Measurements from ENCODE around the gene DND1.
"Not testable (repeated sequence)": the region's sequence is repeated elsewhere in the genome, so short reads cannot be mapped to it uniquely, and the experiment has no call there.

DND1 gene

DNA sequence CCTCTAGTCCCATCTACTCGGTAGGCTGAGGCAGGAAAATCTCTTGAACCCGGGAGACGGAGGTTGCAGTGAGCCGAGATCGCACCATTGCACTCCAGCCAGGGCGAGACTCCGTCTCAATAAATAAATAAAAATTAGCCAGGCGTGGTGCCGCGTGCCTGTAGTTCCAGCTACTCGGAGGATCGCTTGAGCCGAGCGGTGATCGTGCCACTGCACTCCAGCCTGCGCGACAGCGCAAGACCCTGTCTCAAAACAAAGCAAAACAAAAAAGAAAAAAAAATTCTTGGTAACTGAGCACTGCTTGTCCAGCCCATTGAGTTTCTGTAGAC is 9.4 kb downstream of the DND1 start:
- Histone ChIP-seq H3K36me3 (peaks cover 54% of the 10 kb centered on the region), H3K4me3 (ENCODE audit: low read depth in 1 of 2, low read length in 1 of 2) (peak overlapping the region; percentile 92 to 97), H3K27me3 (no peaks in the 10 kb centered on the region), H3K4me1 (ENCODE audit: control insufficient read depth in 1 of 2, insufficient read depth in 1 of 2, low read depth in 1 of 2, low read length in 1 of 2) (peaks cover 26 to 27% of the 10 kb centered on the region in 2 experiments), H3K27ac (peak overlapping the region; percentile 96), H3K9me3 (no peaks in the 10 kb centered on the region)
- TF ChIP-seq CTCF (IDR thresholded peaks at IDR 0.05) = no peak

DNA sequence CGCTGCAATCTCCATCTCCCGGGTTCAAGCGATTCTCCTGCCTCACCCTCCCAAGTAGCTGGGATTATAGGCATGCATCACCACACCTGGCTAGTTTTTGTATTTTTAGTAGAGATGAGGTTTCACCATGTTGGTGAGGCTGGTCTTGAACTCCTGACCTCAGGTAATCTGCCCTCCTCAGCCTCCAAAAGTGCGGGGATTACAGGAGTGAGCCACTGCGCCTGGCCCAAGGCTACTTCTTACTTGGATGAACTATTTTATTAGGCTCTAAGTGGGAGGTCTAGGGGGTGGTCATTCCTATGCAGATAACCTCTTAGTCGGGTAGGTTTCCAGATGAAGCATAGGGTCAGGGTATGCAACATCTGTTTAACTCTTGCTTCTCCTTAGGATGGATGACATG is 13.0 kb downstream of the DND1 start:
- not testable (repeated sequence) for H3K27me3 ChIP-seq; H3K4me3 ChIP-seq (ENCODE audit: low read depth in 1 of 2, low read length in 1 of 2); H3K27ac ChIP-seq

GRCh38 chr5:140658870-140659269 is 14.5 kb downstream of the DND1 start:
- Histone ChIP-seq H3K36me3 (peaks cover 94% of the 10 kb centered on the region), H3K4me1 (ENCODE audit: control insufficient read depth in 1 of 2, insufficient read depth in 1 of 2, low read depth in 1 of 2, low read length in 1 of 2) (peaks cover 9 to 12% of the 10 kb centered on the region in 2 experiments), H3K27me3 (no peaks in the 10 kb centered on the region), H3K27ac (no peak overlapping the region), H3K4me3 (ENCODE audit: low read depth in 1 of 2, low read length in 1 of 2) (no peak overlapping the region), H3K9me3 (no peaks in the 10 kb centered on the region)
- no peak for TF ChIP-seq CTCF (IDR thresholded peaks at IDR 0.05)

More for the DNA sequence above, 13.0 kb downstream of the DND1 start:
- not testable (repeated sequence) for H3K9me3 ChIP-seq
- H3K4me1 ChIP-seq (ENCODE audit: control insufficient read depth in 1 of 2, insufficient read depth in 1 of 2, low read depth in 1 of 2, low read length in 1 of 2) = peaks cover 15% of the 10 kb centered on the region in 2 experiments
- peaks cover 79% of the 10 kb centered on the region for H3K36me3 ChIP-seq

DNA sequence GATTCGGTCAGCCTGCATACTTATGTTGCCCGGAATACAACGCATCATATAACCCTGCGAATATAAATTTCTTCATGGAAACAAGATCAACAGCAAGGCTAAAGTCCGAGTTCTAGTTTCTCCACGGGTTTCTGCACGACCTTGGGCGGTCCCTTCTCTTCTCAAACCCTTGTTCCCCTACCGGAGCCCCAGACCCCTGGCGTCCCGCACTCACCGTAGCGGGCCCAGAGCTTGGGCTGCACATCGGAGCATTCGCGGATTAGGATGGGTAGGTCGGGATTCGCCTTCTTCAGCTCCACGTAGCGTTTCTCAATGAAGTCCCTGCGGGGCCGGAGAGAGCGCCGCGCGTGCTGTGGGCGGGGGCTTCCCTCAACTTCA is 26.3 kb downstream of the DND1 start:
- TF ChIP-seq CTCF (IDR thresholded peaks at IDR 0.05) = no peak
- H3K4me1 ChIP-seq (ENCODE audit: control insufficient read depth in 1 of 2, insufficient read depth in 1 of 2, low read depth in 1 of 2, low read length in 1 of 2) = peaks cover 21 to 22% of the 10 kb centered on the region in 2 experiments
- peaks cover 66% of the 10 kb centered on the region for H3K36me3 ChIP-seq
- H3K27ac ChIP-seq = peak overlapping the region; percentile 91
- H3K4me3 ChIP-seq (ENCODE audit: low read depth in 1 of 2, low read length in 1 of 2) = peak overlapping the region; percentile 82 to 97
- no peaks in the 10 kb centered on the region for H3K27me3 ChIP-seq
- H3K9me3 ChIP-seq = no peaks in the 10 kb centered on the region

GRCh38 chr5:140642718-140643117 is 30.7 kb downstream of the DND1 start:
- Histone ChIP-seq H3K4me3 (ENCODE audit: low read depth in 1 of 2, low read length in 1 of 2) (no peak overlapping the region), H3K36me3 (peaks cover 45% of the 10 kb centered on the region), H3K27me3 (no peaks in the 10 kb centered on the region), H3K9me3 (no peaks in the 10 kb centered on the region), H3K27ac (no peak overlapping the region), H3K4me1 (ENCODE audit: control insufficient read depth in 1 of 2, insufficient read depth in 1 of 2, low read depth in 1 of 2, low read length in 1 of 2) (peaks cover 36 to 38% of the 10 kb centered on the region in 2 experiments)
- no peak for TF ChIP-seq CTCF (IDR thresholded peaks at IDR 0.05)

DNA sequence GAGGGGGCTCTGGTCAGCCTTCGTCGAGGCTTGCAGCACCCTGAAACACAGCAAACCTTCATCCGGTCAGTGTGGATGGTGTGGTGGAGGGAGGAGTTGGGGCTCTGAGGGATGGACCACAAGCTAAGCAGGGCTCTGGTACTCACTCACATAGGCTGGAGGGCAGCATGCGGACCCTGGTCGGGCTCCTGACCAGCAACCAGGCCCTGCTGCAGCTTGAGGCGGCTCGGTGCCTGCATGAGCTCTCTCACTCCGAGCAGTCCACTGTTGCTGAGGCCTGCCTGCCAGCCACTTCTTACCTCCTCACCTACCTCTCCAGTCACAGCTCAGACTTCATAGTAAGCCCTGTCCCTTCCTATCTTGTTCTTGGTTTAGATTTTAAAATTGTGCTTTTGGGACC is 31.7 kb downstream of the DND1 start:
- TF ChIP-seq CTCF (IDR thresholded peaks at IDR 0.05) = no peak
- no peak overlapping the region for H3K27ac ChIP-seq
- H3K9me3 ChIP-seq = no peaks in the 10 kb centered on the region
- H3K4me3 ChIP-seq (ENCODE audit: low read depth in 1 of 2, low read length in 1 of 2) = no peak overlapping the region
- no peaks in the 10 kb centered on the region for H3K27me3 ChIP-seq
- H3K36me3 ChIP-seq = peaks cover 45% of the 10 kb centered on the region
- peaks cover 41 to 44% of the 10 kb centered on the region in 2 experiments for H3K4me1 ChIP-seq (ENCODE audit: control insufficient read depth in 1 of 2, insufficient read depth in 1 of 2, low read depth in 1 of 2, low read length in 1 of 2)

Measured in neutrophil (primary cell).